SK-N-SH treated with all-trans-retinoic acid at 6 μM for 48 hours (cell line): Measurements from ENCODE around the gene FOXL2NB.

Experiments
- ATAC-seq: fragments of 200-7000 bp; cut with Tn5 transposase; 3 replicates; pipeline ENCODE4 v1.9.1; 2020; ENCODE audit warnings: mild to moderate bottlenecking, moderate library complexity
- ARNTL ChIP-seq: fragments of 450-650 bp; formaldehyde crosslinking; IDR thresholded peaks from 2 replicates; pipeline ENCODE4 v1.5.0; 2020; ENCODE audit warnings: low read depth, mild to moderate bottlenecking, moderate library complexity, borderline replicate concordance
- BACH2 ChIP-seq: fragments of 250-450 bp; sonication (Bioruptor Pico); IDR thresholded peaks from 2 replicates; pipeline ENCODE4 v1.9.0; 2021; ENCODE audit warnings: mild to moderate bottlenecking, borderline replicate concordance
- CREB5 ChIP-seq: fragments of 250-450 bp; sonication (Bioruptor Pico); IDR thresholded peaks from 2 replicates; pipeline ENCODE4 v1.5.1; 2020; ENCODE audit warnings: low read depth, mild to moderate bottlenecking, moderate library complexity
- CSRNP3 ChIP-seq: fragments of 250-450 bp; sonication (Bioruptor Pico); IDR thresholded peaks from 2 replicates; pipeline ENCODE4 v1.5.1; 2021; ENCODE audit warnings: mild to moderate bottlenecking, moderate library complexity
- ESRRG ChIP-seq: fragments of 250-450 bp; sonication (Bioruptor Pico); IDR thresholded peaks from 2 replicates; pipeline ENCODE4 v1.6.1; 2021; ENCODE audit warnings: mild to moderate bottlenecking
- GLIS3 ChIP-seq: fragments of 250-450 bp; sonication (Bioruptor Pico); IDR thresholded peaks from 2 replicates; pipeline ENCODE4 v1.5.0; 2020; ENCODE audit warnings: mild to moderate bottlenecking, moderate library complexity
- ISL1 ChIP-seq: fragments of 250-450 bp; sonication (Bioruptor Pico); IDR thresholded peaks from 2 replicates; pipeline ENCODE4 v2.1.2; 2022; ENCODE audit warnings: mild to moderate bottlenecking, moderate library complexity
- OSR1 ChIP-seq: fragments of 250-450 bp; sonication (Bioruptor Pico); IDR thresholded peaks from 2 replicates; pipeline ENCODE4 v1.8.0; 2022; ENCODE audit warnings: moderate library complexity, mild to moderate bottlenecking, inconsistent platforms
- PATZ1 ChIP-seq: fragments of 250-450 bp; sonication (Bioruptor Pico); IDR thresholded peaks from 2 replicates; pipeline ENCODE4 v1.8.0; 2020; ENCODE audit warnings: mild to moderate bottlenecking, moderate library complexity, borderline replicate concordance
- POU6F1 ChIP-seq: fragments of 250-450 bp; sonication (Bioruptor Pico); IDR thresholded peaks from 2 replicates; pipeline ENCODE4 v1.8.0; 2021; ENCODE audit warnings: low read depth, mild to moderate bottlenecking, moderate library complexity, borderline replicate concordance
- PPARA ChIP-seq: fragments of 250-450 bp; sonication (Bioruptor Pico); IDR thresholded peaks from 2 replicates; pipeline ENCODE4 v1.5.0; 2020; ENCODE audit warnings: mild to moderate bottlenecking, borderline replicate concordance
- SNAI2 ChIP-seq: fragments of 250-450 bp; sonication (Bioruptor Pico); IDR thresholded peaks from 2 replicates; pipeline ENCODE4 v1.5.0; 2020; ENCODE audit warnings: mild to moderate bottlenecking, moderate library complexity
- TCF4 ChIP-seq: fragments of 250-450 bp; sonication (Bioruptor Pico); IDR thresholded peaks from 2 replicates; pipeline ENCODE4 v1.8.0; 2021; ENCODE audit warnings: mild to moderate bottlenecking, moderate library complexity, borderline replicate concordance
- TOX ChIP-seq: fragments of 250-450 bp; sonication (Bioruptor Pico); IDR thresholded peaks from 2 replicates; pipeline ENCODE4 v1.8.0; 2021; ENCODE audit warnings: mild to moderate bottlenecking, moderate library complexity, borderline replicate concordance
- TSHZ2 ChIP-seq: fragments of 250-450 bp; sonication (Bioruptor Pico); IDR thresholded peaks from 2 replicates; pipeline ENCODE4 v1.5.0; 2020; ENCODE audit warnings: mild to moderate bottlenecking, moderate library complexity
- ZFP3 ChIP-seq: fragments of 250-450 bp; sonication (Bioruptor Pico); IDR thresholded peaks from 2 replicates; pipeline ENCODE4 v1.5.0; 2020; ENCODE audit warnings: mild to moderate bottlenecking, moderate library complexity
- ZFP30 ChIP-seq: fragments of 450-650 bp; formaldehyde crosslinking; IDR thresholded peaks from 2 replicates; pipeline ENCODE4 v1.5.0; 2022; ENCODE audit warnings: mild to moderate bottlenecking, moderate library complexity
- ZNF565 ChIP-seq: fragments of 450-650 bp; formaldehyde crosslinking; conservative IDR thresholded peaks from 2 replicates; pipeline ENCODE4 v1.5.0; 2020; ENCODE audit warnings: low read depth, mild to moderate bottlenecking, moderate library complexity
- ZNF70 ChIP-seq: fragments of 450-650 bp; formaldehyde crosslinking; IDR thresholded peaks from 2 replicates; pipeline ENCODE4 v1.5.0; 2020; ENCODE audit warnings: mild to moderate bottlenecking, moderate library complexity
- ZNF8 ChIP-seq: fragments of 450-650 bp; formaldehyde crosslinking; IDR thresholded peaks from 2 replicates; pipeline ENCODE4 v1.5.0; 2020; ENCODE audit warnings: mild to moderate bottlenecking, moderate library complexity

FOXL2NB gene

GRCh38 chr3:138947495-138948121 is 591 bp downstream of the FOXL2NB start:
- TF ChIP-seq PATZ1: no peak
- no peak for TF ChIP-seq SNAI2 (CRISPR knock-in tag)
- TF ChIP-seq OSR1 (CRISPR knock-in tag): no peak
- no peak for TF ChIP-seq GLIS3 (CRISPR knock-in tag)
- no peak for TF ChIP-seq TSHZ2
- TF ChIP-seq ARNTL (CRISPR knock-in tag): no peak
- TF ChIP-seq BACH2: no peak
- no peak for TF ChIP-seq ZFP30 (CRISPR knock-in tag)
- TF ChIP-seq TOX (CRISPR knock-in tag): no peak
- TF ChIP-seq CREB5 (CRISPR knock-in tag): no peak
- TF ChIP-seq TCF4: no peak
- ATAC-seq: no peak

GRCh38 chr3:138948371-138949001 is 1.5 kb downstream of the FOXL2NB start:
- no peak for ATAC-seq
- no peak for TF ChIP-seq GLIS3 (CRISPR knock-in tag)
- no peak for TF ChIP-seq ZNF70 (CRISPR knock-in tag)
- TF ChIP-seq ZNF565 (CRISPR knock-in tag): no peak
- TF ChIP-seq ESRRG (CRISPR knock-in tag): no peak
- no peak for TF ChIP-seq TSHZ2
- TF ChIP-seq PPARA: no peak
- TF ChIP-seq ISL1 (CRISPR knock-in tag): no peak
- TF ChIP-seq BACH2: no peak
- TF ChIP-seq POU6F1 (CRISPR knock-in tag): no peak

GRCh38 chr3:138949002-138949418 is 2.0 kb downstream of the FOXL2NB start:
- no peak for ATAC-seq
- no peak for TF ChIP-seq CSRNP3 (CRISPR knock-in tag)
- no peak for TF ChIP-seq PATZ1
- TF ChIP-seq ZNF70 (CRISPR knock-in tag): no peak
- no peak for TF ChIP-seq ZFP3
- TF ChIP-seq ZNF8: no peak
- no peak for TF ChIP-seq POU6F1 (CRISPR knock-in tag)
- TF ChIP-seq BACH2: no peak
- TF ChIP-seq ARNTL (CRISPR knock-in tag): no peak
- TF ChIP-seq ZFP30 (CRISPR knock-in tag): no peak
